SKM-1 (cell line): ENCODE data around the gene SAFB.
"Not testable (repeated sequence)": the region's sequence is repeated elsewhere in the genome, so short reads cannot be mapped to it uniquely, and the experiment has no call there.

Experiments
- DNase-seq: peaks from one replicate; lab custom pipeline; 2025; ENCODE audit not compliant: unreplicated experiment; lab: John Stamatoyannopoulos, UW

Gene SAFB

DNA sequence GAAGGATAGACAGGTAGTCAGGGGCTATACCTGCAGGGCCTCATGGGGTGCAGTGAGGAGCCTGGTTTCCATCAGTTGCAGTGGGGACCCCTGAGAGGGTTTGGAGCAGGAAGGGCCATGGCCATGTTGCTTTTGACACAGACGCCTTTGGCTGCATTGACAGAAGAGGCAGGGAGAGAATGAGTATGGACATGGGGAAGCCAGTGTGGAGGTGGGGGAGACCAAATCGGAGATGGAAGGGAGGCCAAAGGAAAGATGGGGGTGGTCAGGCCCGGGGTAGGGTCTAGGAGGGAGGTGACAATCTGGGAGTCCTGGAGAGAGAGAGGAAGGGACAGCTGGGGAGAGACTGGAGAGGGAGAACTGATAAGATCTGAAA is 59.2 kb downstream of the SAFB start:
- no peak for DNase-seq

DNA sequence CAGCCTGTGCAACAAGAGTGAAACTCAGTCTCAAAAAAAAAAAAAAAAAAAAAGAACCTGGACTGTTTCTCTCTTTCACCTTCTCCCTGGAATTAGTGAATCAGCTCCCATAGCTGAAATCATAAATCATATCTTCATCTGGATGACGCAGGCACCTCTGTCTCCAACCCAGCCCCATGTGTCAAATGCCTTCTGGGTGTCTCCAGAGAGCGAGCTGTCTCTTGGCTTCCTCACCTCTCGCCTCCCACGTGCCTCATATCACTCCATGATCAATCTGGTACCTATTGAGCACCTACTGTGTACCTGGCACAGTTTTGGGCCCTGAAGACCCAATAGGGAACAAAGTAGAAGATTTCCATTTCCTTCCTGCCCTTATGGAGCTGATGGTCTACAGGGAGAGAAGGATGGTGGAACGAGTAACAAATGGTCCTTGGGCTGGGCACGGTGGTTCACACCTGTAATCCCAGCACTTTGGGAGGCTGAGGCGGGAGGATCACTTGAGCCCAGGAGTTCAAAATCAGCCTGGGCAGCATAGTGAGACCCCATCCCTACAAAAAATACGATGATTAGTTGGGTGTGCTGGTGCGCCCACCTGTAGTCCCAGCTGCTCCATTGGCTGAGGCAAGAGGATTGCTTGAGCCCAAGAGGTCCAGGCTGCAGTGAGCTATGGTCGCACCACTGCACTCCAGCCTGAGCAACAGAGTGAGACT is 60.4 kb downstream of the SAFB start:
- no peak for DNase-seq

DNA sequence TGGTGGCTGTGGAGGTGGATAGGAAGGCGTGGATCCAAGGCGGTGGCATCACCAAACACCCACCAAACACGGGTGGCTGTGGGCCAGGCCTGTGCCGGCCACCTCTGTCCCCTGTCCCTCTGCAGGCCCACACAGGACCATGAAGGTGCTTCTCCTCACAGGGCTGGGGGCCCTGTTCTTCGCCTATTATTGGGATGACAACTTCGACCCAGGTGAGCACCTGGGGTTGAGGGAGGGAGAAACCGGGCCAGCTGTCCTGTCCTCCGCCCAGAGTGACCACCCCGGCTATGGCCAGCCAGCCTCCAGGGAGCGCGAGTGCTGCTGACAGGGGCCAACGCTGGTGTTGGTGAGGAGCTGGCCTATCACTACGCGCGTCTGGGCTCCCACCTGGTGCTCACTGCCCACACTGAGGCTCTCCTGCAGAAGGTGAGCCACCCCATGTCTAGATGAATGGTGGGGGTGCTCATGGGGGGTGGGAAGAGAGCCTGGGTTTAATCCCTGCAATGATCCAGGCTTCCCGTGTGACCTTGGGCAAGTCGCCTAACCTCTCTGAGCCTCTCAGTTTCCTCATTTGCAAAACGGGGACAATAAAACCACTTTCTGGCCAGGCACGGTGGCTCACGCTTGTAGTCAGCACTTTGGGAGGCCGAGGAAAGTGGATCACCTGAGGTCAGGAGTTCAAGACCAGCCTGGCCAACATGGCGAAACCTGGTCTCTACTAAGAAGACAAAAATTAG is 62.0 kb downstream of the SAFB start:
- no peak for DNase-seq

DNA sequence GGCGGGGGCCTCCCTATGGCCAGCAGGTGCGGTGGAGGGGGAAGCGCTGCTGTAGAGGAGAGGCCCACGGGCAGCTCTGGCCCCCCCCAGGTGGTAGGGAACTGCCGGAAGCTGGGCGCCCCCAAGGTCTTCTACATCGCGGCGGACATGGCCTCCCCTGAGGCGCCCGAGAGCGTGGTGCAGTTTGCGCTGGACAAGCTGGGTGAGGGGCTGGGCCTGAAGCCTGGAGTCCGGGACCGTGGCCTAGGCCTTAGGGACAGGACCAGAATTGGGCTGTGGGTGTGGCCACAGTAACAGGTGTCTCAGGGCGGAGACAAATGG is 63.4 kb downstream of the SAFB start:
- DNase-seq = no peak

DNA sequence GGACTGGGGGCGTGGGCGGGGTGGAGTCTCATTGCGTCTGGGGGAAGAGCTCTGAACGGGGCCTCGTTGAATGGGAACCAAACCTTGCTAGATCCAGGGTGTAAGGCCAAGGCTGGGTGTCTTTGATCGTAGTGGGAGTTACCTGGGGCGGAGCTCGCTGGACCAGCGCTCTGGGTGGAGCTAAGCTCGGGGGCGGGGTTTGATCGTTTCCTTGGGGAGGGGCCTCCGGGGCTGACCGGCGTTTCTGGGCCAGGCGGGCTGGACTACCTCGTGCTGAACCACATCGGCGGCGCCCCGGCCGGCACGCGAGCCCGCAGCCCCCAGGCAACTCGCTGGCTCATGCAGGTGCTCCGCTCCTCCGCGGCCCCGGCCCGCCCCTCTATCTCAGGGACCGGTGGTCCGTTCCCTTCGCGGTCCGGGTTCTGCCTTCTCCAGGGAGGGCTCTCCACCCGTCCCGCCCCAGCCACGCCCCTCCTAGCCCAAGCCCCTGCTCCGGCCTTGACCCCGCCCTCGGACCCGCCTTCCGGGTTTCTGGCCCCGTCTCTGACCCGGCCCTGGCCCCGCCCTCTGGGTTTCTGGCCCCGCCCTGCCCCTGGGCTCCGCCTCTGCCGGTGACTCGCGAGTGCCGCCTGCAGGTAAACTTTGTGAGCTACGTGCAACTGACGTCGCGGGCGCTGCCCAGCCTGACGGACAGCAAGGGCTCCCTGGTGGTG is 63.9 kb downstream of the SAFB start:
- peak; percentile 88 for DNase-seq

DNA sequence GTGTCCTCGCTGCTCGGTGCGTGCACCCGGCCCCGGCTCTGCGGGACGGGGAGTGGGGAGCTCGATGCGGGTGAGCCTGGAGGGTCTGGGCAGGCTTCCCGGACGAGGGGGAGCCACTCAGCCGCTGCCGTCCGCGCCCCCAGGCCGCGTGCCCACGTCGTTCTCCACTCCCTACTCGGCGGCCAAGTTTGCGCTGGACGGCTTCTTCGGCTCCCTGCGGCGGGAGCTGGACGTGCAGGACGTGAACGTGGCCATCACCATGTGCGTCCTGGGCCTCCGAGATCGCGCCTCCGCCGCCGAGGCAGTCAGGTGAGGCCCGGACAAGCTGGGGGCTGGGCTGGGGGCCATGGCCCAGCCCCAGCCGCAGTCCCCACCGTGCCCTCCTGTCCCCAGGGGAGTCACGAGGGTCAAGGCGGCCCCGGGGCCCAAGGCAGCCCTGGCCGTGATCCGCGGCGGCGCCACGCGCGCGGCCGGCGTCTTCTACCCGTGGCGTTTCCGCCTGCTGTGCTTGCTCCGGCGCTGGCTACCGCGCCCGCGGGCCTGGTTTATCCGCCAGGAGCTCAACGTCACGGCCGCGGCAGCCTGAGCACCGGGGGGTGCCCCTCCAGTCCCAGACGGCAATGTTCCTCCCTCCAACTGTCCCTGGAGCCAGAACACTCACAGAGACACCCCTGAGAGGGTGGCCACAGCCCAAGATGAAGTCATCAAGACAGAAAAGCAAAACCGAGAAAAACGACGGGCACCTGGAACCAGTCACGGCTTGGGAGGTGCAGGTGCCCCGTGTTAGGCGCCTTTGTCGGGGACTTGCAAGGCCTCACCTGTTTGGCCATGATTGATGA is 64.7 kb downstream of the SAFB start:
- no peak for DNase-seq

DNA sequence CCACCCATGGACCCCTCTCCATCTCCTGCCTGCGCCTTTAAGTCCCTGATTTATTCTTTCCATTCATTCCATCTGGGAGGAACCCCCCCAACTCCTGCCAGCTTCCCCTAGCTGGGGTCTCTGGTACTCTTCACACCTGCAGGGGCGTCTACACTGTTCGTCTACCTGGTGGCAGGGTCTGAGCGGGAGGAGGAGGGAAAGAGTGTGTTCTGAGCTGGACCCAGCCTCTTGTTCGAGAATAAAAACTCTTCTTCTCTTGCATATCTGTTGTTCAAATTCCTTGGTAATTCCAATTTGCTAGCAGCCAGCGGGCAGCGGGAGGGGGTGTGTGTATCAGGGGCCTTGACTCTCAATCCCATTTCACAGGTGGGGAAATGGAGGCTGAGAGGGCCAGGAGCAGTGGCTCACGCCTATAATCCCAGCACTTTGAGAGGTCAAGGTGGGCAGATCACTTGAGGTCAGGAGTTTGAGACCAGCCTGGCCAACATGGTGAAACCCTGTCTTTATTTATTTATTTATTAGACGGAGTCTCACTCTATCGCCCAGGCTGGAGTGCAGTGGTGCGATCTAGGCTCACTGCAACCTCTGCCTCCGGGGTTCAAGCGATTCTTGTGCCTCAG is 65.5 kb downstream of the SAFB start:
- not testable (repeated sequence) for DNase-seq

DNA sequence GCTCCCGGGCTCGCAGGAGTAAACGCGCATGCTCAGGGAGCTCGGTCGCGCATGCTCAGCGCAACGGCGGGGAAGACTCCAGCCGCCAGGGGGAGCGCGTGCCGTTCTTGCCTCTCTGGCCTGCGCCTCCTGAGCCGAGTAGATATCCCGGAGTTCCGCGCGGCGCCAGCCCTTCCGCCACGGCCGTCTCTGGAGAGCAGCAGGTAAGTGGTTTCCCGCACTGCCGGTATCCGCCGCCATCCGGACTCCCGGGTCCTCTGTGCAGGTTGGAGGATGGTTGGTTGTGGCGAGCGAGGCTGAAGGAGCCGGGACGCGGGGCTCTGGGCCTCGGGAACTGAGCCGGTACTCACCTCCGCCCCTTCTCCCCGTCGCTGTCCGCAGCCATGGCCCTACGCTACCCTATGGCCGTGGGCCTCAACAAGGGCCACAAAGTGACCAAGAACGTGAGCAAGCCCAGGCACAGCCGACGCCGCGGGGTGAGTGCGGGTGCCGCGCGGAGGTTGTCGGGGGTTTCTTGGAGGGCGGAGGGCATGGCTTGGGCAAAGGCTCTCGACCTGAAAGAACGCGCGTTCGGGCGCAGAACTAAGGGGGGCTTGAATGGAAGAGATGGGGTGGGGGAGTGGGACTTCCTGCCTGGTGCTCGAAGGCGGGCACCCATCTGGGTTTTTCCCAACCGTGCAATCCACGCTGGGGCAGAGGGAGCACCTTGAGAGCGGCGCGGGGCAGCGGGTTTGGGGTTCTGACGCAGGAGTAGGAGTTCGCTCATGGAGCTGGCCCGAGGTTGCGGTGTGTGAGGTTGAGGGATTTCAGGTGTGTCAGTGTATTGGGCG is 67.5 kb downstream of the SAFB start, which contains the start of gene RPL36:
RPL36 (plus strand) TSS at position 171 of the 830 bp plus-strand sequence; CDS start at position 384, 213 bp downstream.
- DNase-seq = peak; percentile 96

DNA sequence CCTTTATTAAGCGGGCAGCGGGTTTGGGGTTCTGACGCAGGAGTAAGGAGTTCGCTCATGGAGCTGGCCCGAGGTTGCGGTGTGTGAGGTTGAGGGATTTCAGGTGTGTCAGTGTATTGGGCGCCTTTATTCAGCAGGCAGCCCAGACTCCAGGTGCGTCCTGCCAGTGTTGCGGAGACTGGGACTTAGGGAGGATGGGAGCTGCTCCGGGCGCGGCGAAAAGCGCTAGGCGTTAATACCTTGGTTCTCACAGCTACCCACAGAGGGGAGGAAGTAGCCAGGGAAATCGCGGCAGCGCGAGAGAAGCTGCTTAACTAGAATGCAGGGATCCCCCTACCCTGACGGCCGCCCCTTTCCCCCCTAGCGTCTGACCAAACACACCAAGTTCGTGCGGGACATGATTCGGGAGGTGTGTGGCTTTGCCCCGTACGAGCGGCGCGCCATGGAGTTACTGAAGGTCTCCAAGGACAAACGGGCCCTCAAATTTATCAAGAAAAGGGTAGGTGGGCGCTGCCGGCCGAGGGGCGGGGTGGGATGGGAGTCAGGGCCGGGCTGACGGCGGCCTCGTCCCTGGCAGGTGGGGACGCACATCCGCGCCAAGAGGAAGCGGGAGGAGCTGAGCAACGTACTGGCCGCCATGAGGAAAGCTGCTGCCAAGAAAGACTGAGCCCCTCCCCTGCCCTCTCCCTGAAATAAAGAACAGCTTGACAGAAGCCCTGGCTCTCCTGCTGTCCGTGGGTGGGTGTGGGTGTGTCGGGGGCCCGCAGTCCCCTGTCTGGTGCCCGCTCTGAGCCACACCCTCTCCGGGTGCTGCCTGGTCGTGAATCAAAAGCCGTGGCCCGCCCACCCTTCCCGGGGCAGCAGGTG is 68.3 kb downstream of the SAFB start:
- no peak for DNase-seq

DNA sequence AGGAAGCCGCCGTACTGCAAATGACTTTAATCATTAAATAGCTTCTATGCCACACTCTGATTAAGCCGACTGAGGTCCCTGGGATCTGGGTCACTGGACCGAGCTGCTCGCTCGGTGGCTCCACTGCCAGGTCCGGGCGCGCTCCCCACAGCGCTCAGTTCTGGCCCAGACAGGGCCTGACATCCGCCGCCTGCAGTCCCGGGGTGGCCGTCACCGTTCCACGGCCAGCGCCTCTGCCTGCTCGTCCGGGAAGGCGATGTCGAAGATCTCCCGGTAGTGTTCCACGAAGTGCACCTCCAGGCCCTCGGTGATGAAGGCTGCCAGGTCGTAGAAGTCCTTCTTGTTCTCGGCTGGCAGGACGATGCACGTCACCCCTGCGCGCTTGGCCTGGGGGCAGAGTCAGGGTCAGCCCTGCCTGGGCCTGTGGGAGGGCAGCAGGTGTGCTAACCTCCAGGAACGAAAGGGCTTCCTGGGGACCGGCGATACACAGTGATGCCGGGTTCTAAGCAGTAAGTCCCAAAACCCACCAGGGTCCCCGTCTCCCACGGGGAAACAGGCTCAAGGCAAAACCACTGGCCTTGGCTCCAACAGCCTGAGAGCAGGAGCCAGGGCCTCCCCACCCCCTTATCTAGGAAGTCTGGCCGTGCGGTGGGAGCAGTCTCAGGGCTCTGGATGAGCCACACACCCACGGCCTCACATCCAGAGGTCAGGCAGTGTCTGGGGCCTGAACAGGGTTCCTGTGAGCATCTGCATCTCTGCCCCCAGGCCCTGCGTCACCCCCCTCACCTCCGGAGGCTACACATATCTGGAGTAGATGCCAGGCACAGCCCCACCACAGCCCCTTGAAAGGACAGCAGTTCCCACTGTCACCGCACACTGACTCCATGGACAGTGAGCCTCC is 69.2 kb downstream of the SAFB start:
- DNase-seq = no peak

DNA sequence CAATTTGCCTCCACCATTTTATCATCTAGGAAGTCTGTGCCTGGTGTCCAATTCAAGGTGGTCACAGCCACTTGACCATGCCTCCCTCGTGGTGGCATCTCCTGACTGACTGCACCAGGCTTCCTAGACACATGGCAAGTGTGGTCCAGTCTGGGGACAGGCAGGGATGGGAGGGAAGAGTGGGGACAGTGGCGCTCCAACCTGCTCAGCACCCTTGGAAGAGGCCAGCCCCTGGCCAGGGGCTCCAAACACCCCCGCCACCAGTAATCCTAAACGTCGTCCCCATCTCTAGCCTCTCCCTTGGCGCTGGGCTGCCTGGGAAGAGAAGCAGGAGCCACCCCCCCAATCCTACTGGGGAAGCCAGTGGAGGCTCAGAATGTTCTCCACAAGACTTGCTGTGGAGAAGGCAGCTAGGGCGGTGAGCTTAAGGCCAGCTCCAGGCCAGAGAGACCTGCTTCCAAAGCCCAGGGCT is 69.9 kb downstream of the SAFB start:
- DNase-seq = no peak

DNA sequence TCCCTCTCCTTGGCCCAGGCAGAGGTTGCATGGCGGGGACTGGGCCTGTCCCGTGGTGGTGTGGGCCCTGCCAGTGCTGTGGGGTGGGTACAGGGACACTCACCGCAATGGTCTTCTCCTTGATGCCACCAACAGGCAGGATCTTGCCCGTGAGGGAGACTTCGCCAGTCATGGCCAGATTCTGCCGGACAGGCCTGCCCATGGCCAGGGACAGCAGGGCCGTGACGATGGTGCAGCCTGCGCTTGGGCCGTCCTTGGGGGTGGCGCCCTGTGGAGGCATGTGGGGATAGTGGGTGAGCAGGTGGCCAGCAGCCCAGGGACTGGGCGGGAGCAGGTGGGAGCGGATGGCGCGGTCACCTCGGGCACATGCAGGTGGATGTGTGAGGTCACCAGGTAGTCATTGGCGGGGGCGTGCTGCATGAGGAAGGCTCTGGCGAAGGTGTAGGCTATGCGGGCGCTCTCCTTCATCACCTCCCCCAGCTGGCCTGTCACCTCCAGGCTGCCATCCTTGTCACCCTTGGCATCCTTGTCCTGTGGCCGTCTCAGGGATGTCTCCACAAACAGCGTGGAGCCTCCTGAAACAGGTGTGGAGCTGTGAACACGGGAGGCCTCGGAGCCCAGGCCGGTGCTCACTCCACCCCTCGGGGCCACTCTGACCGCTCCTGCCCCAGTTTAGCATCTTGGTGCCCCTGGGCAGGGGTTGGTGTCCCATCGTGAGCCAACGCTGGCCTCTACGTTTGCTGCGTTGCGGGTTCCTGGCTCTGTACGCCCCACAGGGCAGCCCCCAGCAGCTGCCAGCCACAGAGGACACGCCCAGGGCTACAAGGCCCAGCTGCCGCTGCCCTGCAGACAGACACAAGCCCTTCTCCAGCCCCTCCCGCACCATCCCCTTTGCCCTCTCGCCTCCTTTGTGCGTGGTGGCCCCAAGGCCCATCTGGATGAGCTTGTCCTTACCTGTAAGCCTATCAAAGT is 70.6 kb downstream of the SAFB start:
- no peak for DNase-seq

DNA sequence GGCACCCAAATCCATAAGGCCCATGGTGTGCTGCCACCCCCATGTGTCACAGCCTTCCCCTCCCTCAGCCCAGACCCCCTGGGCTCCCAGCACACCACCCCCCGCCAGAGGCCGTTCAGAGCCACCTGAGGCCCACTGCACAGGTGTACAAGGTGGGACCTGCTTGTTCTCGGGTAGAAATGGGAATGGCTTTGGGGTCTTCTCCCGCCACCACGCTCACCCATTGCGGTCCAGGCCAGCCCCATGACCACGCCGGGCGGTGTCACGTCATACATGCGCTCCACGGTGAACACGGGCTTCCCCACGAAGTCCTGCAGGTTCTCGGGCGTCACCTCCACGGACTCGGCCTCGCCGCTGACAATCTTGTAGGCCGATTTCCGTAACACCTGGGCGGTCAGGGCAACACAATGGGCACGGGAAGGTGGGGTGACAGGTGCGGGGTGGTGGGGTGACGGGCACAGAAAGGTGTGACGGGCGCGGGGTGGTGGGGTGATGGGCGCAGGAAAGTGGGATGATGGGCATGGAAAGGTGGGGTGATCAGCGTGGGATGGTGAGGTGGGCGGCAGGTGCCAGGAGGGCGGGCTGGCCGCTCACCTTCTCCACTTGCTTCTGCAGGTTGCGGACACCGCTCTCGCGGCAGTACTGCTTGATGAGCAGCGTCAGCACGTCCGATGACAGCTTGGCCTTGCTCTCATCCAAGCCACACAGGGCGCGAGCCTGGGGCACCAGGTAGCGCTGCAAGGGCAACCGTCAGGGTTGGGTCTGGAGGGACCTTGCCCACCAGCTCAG is 71.5 kb downstream of the SAFB start:
- no peak for DNase-seq

DNA sequence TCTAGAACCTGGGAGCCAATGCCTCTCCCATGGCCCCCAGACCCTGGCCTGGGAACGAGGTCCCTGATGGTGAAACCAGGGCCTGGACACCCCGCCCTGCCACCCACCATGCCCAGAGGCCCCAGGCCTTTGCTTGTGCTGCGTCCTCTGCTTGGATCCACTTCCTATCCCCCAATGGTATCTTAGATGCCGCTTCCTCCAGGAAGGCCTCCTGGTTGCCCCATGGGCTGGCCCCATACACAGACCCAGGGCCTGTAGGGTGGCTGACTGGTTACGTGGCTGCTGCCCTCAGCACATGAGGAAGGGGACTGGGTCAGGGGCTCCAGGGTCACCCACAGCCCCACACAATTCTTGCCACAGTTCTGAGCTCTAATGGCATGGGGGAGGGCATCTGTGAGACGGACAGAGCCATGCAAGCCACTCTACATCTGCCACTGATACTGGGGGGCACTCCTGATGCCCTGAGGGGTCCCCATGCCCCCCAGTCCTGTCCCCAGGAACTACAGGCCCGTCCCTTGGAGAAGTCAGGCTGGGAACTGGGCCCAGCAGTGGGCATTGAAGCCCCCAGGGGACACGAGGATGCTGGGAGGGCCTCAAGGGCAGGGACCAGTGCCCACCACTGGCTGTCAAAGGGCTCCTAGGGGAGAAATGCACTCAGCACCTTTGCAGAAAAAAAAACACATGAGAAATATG is 72.2 kb downstream of the SAFB start:
- no peak for DNase-seq

DNA sequence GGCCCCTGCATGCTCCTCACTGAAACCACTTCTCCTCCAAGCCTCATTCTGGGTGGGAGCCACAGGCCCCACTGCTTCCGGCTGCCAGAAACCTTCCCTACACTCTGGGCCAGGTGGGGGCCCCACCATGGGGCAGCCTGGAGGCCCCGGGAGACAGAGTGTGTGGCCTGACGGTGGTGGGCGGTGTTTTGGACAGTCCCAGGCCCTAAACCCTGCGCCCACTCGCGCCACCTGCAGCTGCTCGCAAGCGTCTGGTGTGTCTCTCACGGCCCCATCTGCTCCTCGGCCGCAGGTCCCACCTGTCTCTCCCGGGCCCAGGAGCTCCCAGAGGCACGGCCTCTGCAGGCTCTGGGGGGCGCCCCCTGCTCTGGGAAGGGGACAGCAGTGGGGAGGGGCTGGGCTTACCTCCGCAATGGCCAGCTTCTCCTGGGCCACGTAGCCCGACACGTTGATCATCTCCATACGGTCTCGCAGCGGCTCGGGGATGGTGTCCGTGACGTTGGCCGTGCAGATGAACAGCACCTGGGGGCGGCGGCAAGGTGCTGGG is 72.8 kb downstream of the SAFB start:
- DNase-seq = no peak
